GM18907 (cell line): ENCODE measurements around the gene NPFF.
"Not testable (repeated sequence)": the region's sequence is repeated elsewhere in the genome, so short reads cannot be mapped to it uniquely, and the experiment has no call there.

Experiments used
- ATAC-seq: cut with Tn5 transposase; IDR thresholded peaks from one replicate; pipeline ENCODE4 v1.9.1; 2021; ENCODE audit warnings: mild to moderate bottlenecking, moderate library complexity; ENCODE audit not compliant: unreplicated experiment

Gene NPFF

DNA sequence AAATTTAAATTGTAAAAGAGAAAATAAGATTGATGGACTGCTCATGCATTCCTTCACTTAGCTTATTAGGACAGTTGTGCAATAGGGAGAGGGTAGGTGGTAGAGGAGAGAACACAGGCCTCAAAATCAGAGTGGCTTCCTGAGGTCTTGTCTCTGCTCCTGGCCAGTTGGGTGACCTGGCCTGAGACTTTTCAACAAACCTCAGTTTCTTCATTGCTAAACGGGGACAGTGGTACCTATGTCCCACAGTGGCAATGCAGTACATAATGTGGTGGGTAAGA, 10.6 kb downstream of the NPFF start:
- ATAC-seq: no peak

- ATAC-seq: no peak
These were observed 11.2 kb downstream of the NPFF start for GRCh38 chr12:53495903-53496751.

DNA sequence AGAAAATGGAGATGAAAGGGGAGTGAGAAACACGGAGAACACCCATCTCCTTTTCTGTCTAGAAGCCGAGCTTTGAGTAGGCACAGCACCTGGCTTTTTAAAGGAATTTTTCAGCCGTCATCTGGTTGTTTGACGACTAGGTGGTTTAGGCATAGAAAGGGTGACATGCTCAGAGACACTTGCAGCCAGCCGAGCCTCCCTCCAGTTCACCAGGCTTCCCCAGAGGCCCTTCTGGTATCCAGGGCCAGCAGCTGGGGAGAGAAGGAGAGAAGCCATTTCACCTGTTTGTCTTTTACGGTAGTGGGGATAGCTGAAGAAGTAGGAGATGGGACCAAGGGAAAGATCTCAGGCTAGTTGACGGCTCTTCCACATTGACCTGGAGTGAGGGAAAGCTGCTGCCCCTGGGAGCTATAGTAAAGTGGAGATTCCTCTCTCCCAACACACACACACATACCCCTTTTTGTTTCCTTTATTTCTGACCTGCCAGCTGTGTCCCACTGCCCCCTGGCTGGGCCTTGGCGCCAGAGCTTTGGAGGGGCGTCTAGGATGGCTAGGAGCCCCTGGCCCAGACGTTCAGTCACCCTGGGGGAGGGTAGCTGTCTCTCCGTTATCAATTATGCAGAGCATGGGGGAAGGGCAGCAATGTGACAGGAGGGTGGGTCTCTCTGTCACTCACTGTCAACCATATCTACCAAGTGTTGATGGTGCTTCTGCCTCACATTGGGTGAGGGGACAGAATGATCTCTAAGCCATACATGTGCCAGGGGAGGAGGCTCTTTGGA, 13.5 kb downstream of the NPFF start:
- ATAC-seq: no peak

GRCh38 chr12:53492830-53493609, 14.3 kb downstream of the NPFF start:
- peak; percentile 83 for ATAC-seq

DNA sequence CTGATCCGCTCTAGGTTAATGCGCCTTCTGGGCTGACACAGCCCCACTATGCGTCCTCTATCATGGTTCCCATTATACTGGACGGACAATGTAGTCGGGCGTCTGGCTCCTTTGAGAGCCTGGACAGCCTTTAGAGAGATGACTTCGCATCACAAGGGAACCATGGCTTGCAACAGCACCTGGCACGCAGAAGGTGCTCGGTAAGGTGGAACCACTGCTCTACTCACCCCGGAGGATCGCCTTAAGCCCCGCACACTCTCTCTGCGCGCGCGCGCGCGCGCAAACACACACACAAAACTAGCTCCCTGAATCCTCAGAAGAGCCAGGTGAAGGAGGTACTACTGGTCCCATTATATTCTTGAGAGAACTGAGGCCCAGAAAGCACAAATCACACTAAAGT, 15.1 kb downstream of the NPFF start:
- ATAC-seq: no peak

DNA sequence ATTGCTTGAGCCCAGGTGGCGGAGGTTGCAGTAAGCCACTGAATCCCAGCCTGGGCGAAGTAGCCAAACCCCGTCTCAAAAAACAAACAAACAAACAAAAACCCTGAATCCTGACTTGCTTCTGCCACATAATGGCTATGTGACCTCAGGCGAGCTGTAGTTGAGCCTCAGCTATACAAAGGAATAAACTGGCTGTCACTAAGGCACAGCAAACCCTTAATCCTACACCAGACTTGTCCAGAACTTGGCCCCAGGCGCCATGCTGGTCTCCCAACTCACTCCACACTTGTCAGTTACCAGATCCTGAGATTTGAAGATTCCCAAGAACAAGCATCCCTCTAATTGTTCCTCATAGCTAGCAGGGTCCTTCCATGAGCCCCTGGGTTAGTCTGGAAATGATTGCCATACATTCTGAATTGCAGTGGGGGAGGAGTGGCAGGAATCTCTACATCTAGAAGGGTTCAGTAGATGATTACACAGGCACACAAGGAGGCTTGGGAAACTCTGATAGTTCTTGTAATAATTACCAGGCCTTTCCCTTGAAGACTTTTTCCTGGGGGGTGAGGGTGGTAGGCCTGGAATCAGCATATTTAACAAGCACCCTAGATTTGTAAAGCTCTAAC, 17.9 kb downstream of the NPFF start:
- no peak for ATAC-seq

GRCh38 chr12:53486736-53487487, 20.4 kb downstream of the NPFF start:
- no peak for ATAC-seq

DNA sequence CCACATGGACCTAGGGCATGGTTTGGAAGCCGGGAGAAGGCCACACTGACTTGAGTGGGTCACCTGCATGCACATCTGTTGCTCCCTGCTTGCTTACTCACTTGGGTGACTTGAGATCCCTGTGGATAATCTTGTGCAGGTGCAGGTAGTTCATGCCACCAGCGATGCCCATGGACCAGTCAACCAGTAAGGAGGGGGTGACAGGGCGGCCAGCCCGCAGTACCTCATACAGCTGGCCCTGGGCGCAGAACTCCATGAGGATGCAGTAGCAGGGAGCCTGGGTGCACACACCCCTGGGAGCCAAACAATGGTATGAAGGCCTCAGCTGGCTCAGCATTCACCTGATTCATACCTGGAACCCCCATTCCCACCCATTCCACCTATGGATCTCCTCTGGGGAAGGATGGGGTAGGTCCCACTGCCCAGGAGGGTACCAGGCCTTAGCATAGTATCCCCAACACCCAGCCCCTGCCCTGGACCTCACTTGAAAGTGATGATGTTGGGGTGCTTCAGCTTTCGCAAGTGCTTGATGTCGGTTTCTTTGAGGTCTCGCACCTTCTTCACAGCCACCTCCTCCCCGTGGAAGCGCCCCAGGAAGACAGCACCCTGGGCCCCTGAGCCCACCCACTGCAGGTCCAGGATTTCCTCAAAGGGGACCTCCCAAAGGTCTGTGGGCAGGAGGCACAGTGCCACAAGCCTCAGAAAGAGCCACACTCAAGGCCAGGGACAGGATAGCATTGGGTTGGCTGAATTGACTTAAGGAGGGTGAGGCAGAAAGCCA, 21.1 kb downstream of the NPFF start:
- ATAC-seq: no peak

GRCh38 chr12:53484686-53485575, 22.4 kb downstream of the NPFF start:
- ATAC-seq: no peak

- no peak for ATAC-seq
These were observed 23.3 kb downstream of the NPFF start for GRCh38 chr12:53483979-53484377.

- ATAC-seq: no peak
These were observed 23.9 kb downstream of the NPFF start for GRCh38 chr12:53483225-53483978.

DNA sequence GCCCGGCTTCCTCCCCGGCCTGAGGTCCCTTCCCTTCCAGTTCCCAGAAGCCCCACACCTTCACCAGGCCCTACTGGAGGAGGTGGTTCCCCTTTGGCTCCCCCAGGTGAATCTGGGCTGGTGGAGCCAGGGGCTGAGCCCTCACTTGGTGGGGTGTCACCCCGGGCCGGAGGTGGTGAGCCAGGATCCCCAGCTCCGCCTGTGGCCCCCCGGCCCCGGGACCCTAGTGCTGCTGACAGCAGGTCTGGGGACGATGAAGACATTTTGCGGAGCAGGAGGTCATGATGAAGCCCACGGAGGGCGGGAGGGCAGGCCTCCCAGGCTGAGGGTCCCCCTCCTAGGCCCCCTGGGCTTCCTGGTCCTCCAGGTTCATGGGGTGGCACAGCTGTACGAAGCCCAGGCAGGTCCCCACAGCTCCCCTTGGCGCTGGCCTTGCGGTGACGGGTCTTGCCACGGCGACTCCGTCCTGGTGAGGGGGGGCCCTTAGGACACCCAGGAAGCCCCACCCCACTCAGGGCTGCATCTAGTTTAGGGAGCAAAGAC, 24.6 kb downstream of the NPFF start:
- no peak for ATAC-seq

- no peak for ATAC-seq
These were observed 25.2 kb downstream of the NPFF start for GRCh38 chr12:53481939-53482586.

DNA sequence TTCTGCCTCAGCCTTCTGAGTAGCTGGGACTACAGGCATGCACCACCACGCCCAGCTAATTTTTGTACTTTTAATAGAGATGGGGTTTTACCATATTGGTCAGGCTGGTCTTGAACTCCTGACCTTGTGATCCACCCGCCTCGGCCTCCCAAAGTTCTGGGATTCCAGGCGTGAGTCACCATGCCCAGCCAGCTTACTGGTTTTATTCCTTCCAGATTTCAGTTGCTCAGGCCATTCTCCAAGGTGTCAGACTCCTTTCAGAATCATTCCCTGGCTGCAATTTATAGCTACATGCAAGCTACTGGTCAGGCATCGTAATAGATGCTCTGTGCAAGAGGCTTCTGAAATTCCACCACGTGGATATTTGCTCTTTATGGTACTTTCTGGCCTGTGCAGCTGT, 25.8 kb downstream of the NPFF start:
- not testable (repeated sequence) for ATAC-seq

DNA sequence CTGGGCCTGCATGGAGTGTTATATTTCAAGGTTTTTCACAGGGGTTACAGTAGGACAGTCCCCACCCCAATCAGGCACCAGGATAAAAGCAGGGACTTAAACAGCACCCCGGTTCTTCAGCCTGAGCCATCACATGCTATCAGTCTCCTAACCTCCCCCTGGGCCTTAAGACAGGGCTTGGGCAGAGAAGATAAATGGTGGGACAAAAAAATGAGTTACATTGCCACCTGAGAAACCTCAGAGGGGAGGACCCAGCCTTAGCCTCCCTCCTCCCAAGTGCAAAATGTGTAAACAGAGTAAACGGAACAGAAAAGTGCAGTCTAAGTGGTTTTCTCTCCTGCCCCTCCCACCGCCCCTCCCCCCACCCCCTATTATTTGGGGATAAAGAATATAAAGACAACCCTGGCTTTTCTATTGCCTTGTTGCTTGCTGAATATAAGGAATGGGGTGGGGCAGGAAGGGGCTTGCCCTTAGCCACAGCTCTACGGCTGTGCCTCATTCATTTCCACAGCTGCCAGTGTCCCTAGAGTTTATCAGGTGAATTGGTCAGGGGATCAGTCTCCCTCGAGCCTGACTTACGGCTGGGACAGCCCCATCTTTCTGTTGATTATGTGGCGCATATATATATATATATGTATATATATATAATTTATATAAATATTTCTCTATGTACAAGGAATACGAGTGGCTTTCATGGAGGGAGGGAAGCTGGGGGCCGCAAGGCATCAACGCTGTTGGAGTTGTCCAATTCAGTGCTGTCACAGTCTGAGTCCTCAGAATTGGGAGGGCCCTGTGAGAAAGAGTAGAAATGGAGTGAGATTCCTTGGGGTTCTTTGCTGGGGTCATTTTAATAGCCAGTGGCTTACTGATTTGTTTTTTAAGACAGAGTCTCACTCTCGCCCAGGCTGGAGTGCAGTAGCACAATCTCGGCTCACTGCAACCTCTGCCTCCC, 26.5 kb downstream of the NPFF start:
- no peak for ATAC-seq

DNA sequence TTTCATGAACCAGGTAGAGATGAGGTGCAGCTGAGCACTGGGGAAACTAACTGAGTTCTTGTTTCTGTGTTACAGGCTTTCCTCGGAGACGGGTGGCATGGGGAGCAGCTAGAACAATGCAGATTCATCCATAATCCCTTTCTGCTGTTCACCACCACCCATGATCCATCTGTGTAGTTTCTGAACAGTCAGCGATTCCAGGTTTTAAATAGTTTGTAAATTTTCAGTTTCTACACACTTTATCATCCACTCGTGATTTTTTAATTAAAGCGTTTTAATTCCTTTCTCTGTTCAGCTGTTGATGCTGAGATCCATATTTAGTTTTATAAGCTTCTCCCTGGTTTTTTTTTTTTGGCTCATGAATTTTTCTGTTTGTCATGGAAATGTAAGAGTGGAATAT, 28.0 kb downstream of the NPFF start:
- no peak for ATAC-seq
